GM12864 (cell line): ENCODE results near the gene B2M.

Experiments used
- DNase-seq: peaks from one replicate; pipeline ENCODE4 v3.0.0-alpha.2; 2011; ENCODE audit warnings: low read depth
- H3K4me3 ChIP-seq: 2 replicates; pipeline ENCODE4 v1.5.1; 2011; ENCODE audit warnings: mild to moderate bottlenecking, low read depth, low read length, control low read depth
- CTCF ChIP-seq: IDR thresholded peaks from 2 replicates; pipeline ENCODE4 v1.5.1; 2011; ENCODE audit warnings: low read depth, mild to moderate bottlenecking, moderate library complexity, low read length, control low read depth, inconsistent platforms; ENCODE audit errors: missing control alignments

Gene B2M

DNA sequence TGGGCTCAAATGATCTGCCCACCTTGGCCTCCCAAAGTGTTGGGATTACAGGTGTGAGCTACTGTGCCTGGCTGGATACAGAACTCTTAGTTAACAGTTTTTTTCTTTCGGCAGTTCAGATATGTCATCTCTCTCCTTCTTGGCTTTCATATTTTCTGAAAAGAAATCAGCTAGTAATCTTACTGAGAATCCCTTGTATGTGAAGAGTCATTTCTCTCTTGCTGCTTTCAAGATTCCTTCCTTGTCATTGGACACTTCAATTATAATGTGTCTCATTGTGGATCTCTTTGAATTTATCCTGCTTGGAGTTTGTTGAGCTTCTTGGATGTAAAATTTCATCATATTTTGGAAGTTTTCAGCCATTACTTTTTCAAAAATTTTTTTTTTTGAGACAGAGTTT is 42.0 kb downstream of the B2M start:
- DNase-seq = no peak
- TF ChIP-seq CTCF = no peak
- no peak overlapping the region for H3K4me3 ChIP-seq

- TF ChIP-seq CTCF = no peak
Measured at GRCh38 chr15:44763187-44763586, 51.9 kb downstream of the B2M start.

DNA sequence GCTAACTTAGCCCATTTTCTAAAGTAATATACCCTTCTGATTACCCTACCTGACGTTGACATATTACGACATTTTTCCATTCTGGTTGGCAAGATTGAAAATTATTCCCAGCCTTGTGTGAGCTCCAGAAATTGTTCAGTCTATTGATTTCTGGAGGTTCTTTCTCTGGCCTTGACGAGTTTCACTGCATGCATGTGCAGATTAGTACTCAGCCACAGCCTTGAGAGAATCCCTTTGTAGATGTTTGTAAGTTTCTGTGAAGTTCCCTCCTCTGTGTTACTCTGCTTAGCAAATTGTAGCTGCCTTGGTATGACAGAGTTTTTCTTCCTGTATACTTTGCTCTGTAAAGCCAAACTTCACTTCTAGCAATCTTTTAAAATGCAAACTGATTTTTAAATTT is 52.5 kb downstream of the B2M start:
- DNase-seq = no peak
- no peak overlapping the region for H3K4me3 ChIP-seq
- no peak for TF ChIP-seq CTCF

More at GRCh38 chr15:44763187-44763586, 51.9 kb downstream of the B2M start:
- DNase-seq = no peak
- H3K4me3 ChIP-seq = no peak overlapping the region

GRCh38 chr15:44765036-44765435 is 53.7 kb downstream of the B2M start:
- TF ChIP-seq CTCF = no peak
- no peak for DNase-seq

More at GRCh38 chr15:44765036-44765435, 53.7 kb downstream of the B2M start:
- H3K4me3 ChIP-seq = no peak overlapping the region
